Osteoblast (primary cell): ENCODE data around the gene DOCK11. TPM values are rescaled to one million over a fixed set of nuclear protein-coding genes. Genes with fewer than 3 reads are reported as not detected.

ENCODE experiments used
- DNase-seq: peaks from one replicate; pipeline ENCODE4 v3.0.0; 2011; ENCODE audit warnings: low spot score, mixed read lengths; ENCODE audit not compliant: insufficient read length; ENCODE audit errors: missing footprints
- H2AFZ ChIP-seq: 2 replicates; pipeline ENCODE4 v1.6.0; 2011; ENCODE audit warnings: mild to moderate bottlenecking, low read length
- H3K27ac ChIP-seq: 2 replicates; pipeline ENCODE4 v1.5.1; 2011; ENCODE audit warnings: mild to moderate bottlenecking, low read depth, low read length, moderate library complexity
- H3K27me3 ChIP-seq: 2 replicates; pipeline ENCODE4 v1.6.0; 2012; ENCODE audit warnings: mild to moderate bottlenecking, control low read depth, inconsistent platforms, low read length, moderate library complexity; ENCODE audit not compliant: insufficient read depth
- H3K36me3 ChIP-seq: 2 replicates; pipeline ENCODE4 v1.5.1; 2011; ENCODE audit warnings: mild to moderate bottlenecking, low read length, control low read depth, moderate library complexity; ENCODE audit not compliant: insufficient read depth
- H3K4me1 ChIP-seq: 2 replicates; pipeline ENCODE4 v1.5.1; 2011; ENCODE audit warnings: mild to moderate bottlenecking, low read length, control low read depth, moderate library complexity; ENCODE audit not compliant: insufficient read depth
- H3K4me2 ChIP-seq: 2 replicates; pipeline ENCODE4 v1.6.0; 2011; ENCODE audit warnings: mild to moderate bottlenecking, low read length; ENCODE audit not compliant: insufficient read depth
- H3K4me3 ChIP-seq: fragments of 200-600 bp; sonication (generic); 3 replicates; pipeline ENCODE4 v1.5.1; 2012; ENCODE audit warnings: mild to moderate bottlenecking, low read length, inconsistent platforms; ENCODE audit not compliant: insufficient read depth
- H3K79me2 ChIP-seq: 2 replicates; pipeline ENCODE4 v1.6.0; 2012; ENCODE audit warnings: mild to moderate bottlenecking, low read length, control low read depth, inconsistent platforms; ENCODE audit not compliant: insufficient read depth
- H3K9me3 ChIP-seq: 2 replicates; pipeline ENCODE4 v1.5.1; 2011; ENCODE audit warnings: low read depth, low read length, control low read depth
- H4K20me1 ChIP-seq: 2 replicates; pipeline ENCODE4 v1.6.0; 2012; ENCODE audit warnings: mild to moderate bottlenecking, low read length, control low read depth; ENCODE audit not compliant: insufficient read depth
- CTCF ChIP-seq: IDR thresholded peaks from 2 replicates; pipeline ENCODE4 v1.5.1; 2011; ENCODE audit warnings: mild to moderate bottlenecking, low read depth, low read length, moderate library complexity; ENCODE audit errors: extremely low read depth
- total RNA-seq: library from RNA; depleted of rRNA; stranded (reverse); fragments of >200 nt; gene quantifications from 2 replicates; pipeline ENCODE4 v1.2.3, GENCODE V29; 2012

The DOCK11 gene
- total RNA-seq, 1 donor = 26.4 TPM

DNA sequence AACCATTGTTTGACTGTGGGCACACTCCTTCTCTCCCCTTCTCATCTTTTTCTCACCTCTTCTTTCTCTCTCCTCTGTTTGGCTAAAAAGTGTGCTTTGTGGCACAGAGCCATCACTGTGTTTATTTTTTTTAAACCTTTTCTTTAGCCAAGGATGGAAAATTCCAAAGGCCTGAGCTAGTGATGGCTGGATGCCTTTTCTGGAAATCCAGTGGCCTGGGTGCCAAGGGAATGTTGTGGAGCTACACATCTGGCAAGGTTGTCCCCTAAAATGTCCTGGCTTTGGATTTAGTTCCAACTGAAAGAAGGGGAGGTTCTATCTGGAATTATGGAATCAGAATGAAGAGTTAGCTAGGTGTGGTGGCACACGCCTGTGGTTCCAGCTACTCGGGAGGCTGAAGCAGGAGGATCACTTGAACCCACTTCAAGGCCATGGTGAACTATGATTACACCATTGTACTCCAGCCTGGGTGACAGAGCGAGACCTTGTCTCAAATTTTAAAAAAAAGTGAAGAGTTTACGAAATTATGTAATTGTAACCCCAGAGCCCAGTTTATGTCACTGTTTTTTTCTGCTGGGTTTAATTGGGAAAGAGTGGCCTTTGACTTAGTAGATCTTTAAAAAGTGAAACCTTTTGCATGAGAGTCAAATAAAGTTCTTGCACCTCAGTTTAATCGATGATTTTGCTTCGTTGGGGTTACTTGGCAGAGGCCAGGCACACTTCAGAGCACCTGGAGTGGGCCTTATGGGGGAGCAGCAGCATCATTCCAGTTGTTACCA is 17.7 kb downstream of the DOCK11 start:
- DNase-seq = no peak
- H3K4me2 ChIP-seq = no peak overlapping the region

GRCh38 chrX:118519411-118520215 is 24.0 kb downstream of the DOCK11 start:
- H3K4me3 ChIP-seq = no peak overlapping the region
- no peaks in the 10 kb centered on the region for H4K20me1 ChIP-seq
- H3K36me3 ChIP-seq = no peaks in the 10 kb centered on the region
- peak overlapping the region; percentile 73 for H3K4me2 ChIP-seq
- H2AFZ ChIP-seq = no peak overlapping the region
- TF ChIP-seq CTCF = no peak
- peak overlapping the region; percentile 89 for H3K27ac ChIP-seq
- no peak for DNase-seq
- H3K27me3 ChIP-seq = no peaks in the 10 kb centered on the region
- H3K4me1 ChIP-seq = peaks cover 31% of the 10 kb centered on the region
- H3K9me3 ChIP-seq = peaks cover 2% of the 10 kb centered on the region
- H3K79me2 ChIP-seq = no peaks in the 10 kb centered on the region

More for the DNA sequence above, 17.7 kb downstream of the DOCK11 start:
- peaks cover 2% of the 10 kb centered on the region for H3K9me3 ChIP-seq
- TF ChIP-seq CTCF = no peak
- H4K20me1 ChIP-seq = no peaks in the 10 kb centered on the region
- no peaks in the 10 kb centered on the region for H3K79me2 ChIP-seq
- H3K36me3 ChIP-seq = no peaks in the 10 kb centered on the region
- H3K4me3 ChIP-seq = no peak overlapping the region
- no peaks in the 10 kb centered on the region for H3K27me3 ChIP-seq
- H2AFZ ChIP-seq = no peak overlapping the region
- H3K4me1 ChIP-seq = peaks cover 8% of the 10 kb centered on the region
- H3K27ac ChIP-seq = no peak overlapping the region

GRCh38 chrX:118520216-118521206 is 24.9 kb downstream of the DOCK11 start:
- Histone ChIP-seq H3K27ac (peak overlapping the region; percentile 89), H3K4me1 (peaks cover 31% of the 10 kb centered on the region), H3K79me2 (no peaks in the 10 kb centered on the region), H3K36me3 (no peaks in the 10 kb centered on the region), H3K9me3 (no peaks in the 10 kb centered on the region), H3K4me3 (peak overlapping the region; percentile 24), H3K4me2 (peak overlapping the region; percentile 73), H2AFZ (peak overlapping the region; percentile 1), H3K27me3 (no peaks in the 10 kb centered on the region), H4K20me1 (no peaks in the 10 kb centered on the region)
- TF ChIP-seq CTCF = no peak
- DNase-seq = no peak
